Keratinocyte (primary cell): ENCODE measurements around the gene SMPD3.

ENCODE experiments used
- EZH2 ChIP-seq: IDR thresholded peaks from one replicate; pipeline ENCODE4 v1.6.1; 2012; ENCODE audit warnings: inconsistent platforms, mild to moderate bottlenecking, low read length, moderate library complexity
- TF ChIP-seq, protein P1 (sequence below), 3 experiments: IDR thresholded peaks in 1 of 3; conservative IDR thresholded peaks in 1 of 3; optimal IDR thresholded peaks in 1 of 3; 2 replicates in 2 of 3; 3 replicates in 1 of 3; pipeline versions ENCODE3 to v1.5.1; 2011; ENCODE audit warnings: low read length in 3 of 3, mild to moderate bottlenecking in 3 of 3, moderate library complexity in 2 of 3, control low read depth in 1 of 3, inconsistent platforms in 1 of 3; ENCODE audit not compliant: insufficient read depth in 2 of 3; ENCODE audit errors: extremely low read depth in 1 of 3

DNA sequence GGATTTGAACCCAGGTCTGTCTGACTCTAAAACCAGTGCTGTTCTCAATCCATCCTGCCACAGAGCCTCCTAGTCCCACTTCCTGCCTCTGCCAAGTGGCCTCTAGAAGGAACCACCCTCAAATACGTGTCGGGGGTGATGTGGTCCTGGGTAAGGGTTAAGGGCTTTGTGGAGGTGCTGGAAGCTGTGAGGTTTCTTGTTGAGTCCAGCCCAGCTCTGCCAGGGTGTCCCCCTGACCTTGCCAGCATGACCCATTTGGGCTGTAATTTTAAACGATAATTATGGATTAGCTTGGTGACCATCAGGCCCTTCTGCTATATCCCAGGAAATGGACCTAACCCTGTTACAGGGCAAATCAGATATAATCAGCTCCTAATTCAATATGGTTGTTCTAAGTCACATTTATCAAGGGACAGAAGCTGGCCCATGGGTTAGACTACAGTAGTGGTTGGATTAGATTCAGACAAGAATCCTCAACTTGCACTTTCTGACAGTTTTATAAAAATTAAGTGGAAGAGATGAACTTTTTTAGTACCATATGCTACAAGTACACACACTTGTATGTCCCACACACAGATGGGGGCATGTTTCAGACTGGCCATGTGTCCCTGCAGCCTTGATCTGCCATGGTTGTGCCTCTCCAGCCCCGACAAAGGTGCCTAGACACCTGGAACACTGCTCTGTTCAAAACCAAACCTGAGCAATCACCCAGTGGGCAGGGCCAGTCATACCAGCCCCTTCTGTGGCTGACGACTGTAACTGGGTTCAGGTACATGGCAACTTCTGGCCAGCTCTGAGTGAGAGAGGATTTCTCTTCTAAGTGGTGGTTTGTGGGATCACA lies 48.0 kb downstream of the SMPD3 start:
- TF ChIP-seq EZH2, result no peak
- TF ChIP-seq, protein P1, sequence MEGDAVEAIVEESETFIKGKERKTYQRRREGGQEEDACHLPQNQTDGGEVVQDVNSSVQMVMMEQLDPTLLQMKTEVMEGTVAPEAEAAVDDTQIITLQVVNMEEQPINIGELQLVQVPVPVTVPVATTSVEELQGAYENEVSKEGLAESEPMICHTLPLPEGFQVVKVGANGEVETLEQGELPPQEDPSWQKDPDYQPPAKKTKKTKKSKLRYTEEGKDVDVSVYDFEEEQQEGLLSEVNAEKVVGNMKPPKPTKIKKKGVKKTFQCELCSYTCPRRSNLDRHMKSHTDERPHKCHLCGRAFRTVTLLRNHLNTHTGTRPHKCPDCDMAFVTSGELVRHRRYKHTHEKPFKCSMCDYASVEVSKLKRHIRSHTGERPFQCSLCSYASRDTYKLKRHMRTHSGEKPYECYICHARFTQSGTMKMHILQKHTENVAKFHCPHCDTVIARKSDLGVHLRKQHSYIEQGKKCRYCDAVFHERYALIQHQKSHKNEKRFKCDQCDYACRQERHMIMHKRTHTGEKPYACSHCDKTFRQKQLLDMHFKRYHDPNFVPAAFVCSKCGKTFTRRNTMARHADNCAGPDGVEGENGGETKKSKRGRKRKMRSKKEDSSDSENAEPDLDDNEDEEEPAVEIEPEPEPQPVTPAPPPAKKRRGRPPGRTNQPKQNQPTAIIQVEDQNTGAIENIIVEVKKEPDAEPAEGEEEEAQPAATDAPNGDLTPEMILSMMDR (optimal IDR thresholded peaks at IDR 0.05 in 1 of 3, IDR thresholded peaks at IDR 0.05 in 1 of 3, conservative IDR thresholded peaks at IDR 0.05 in 1 of 3; ENCODE audit: extremely low read depth in 1 of 3, insufficient read depth in 2 of 3, low read length in 3 of 3), result no peak
